NT2/D1 (cell line): ENCODE measurements around the gene MBL2.

Source experiments
- SUZ12 ChIP-seq: IDR thresholded peaks from 2 replicates; pipeline ENCODE4 v1.6.1; 2011; ENCODE audit not compliant: insufficient read length, insufficient read depth; ENCODE audit errors: extremely low read depth
- YY1 ChIP-seq: IDR thresholded peaks from 2 replicates; pipeline ENCODE4 v1.6.1; 2011; ENCODE audit not compliant: insufficient read length, insufficient read depth
- ZNF274 ChIP-seq: IDR thresholded peaks from 2 replicates; pipeline ENCODE4 v1.6.1; 2011; ENCODE audit warnings: mild to moderate bottlenecking, low read depth, low read length

DNA sequence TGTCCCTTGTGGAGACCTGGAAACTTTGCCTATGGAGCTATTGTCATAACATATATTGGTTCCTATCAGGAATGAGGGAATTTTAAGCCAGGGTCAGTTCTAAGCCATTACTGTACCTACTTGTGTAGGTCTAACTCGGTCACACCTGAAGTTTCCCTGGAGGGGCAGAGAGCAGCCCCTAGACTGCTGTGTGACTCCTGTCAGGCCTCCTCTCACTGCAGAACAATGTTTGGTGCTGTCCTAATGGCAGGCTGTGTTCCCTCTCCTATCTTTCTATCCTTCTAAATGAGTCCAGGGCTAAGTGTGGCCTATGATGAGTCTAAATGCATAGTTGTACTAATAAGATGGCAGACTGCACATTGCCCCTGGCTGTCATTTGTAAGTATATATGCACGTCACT, 14.2 kb downstream of the MBL2 start:
- no peak for TF ChIP-seq YY1
- TF ChIP-seq ZNF274: no peak
- TF ChIP-seq SUZ12: no peak
